CD4-positive, alpha-beta T cell treated with Interleukin-4 for 1 hour (primary cell): ENCODE data around the gene TESK2.

Experiments
- DNase-seq, 2 donors: peaks; one replicate each; pipeline ENCODE4 v3.0.0-alpha.2; 2020 to 2022

Gene TESK2

GRCh38 chr1:45331436-45332345 is 159.3 kb downstream of the TESK2 start:
- DNase-seq = no peak

DNA sequence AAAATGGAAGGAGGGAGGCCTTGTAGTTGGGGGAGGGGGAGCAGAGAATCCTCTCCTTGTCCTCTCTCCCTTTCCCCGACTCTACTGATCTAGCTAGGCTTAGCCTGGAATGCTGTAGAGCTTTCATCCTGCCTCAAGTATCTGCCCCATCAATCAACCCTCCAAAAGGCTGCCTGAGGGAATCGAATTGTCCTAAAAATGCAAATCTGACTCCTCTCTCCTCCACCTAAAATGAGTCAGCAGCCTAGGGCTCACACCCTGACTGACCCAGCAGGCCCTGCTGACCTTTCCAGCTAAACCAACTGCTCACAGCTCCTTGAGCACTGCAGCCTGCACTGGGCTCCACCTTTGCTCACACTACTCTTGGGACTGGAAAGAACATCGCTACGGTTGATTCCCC is 161.5 kb downstream of the TESK2 start:
- DNase-seq = no peak

DNA sequence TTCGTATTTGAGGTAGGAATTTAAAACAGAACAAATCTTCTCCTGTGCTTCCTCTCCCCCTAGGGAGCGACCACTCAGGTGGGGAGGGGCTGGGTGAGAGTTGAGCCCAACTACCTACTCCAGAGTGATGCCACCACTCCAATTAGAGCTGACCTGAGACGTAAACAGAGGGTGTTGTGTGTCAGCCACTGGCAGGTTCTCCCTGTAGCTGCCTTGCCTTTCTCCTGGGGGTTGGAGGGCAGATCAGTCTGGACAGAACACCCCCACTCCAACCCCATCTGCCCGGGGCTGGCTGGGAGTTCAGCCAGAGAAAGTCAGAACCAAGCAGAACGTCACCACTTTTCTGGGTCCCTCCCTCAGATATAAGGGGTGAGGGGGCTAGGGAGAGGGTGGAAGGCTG is 162.3 kb downstream of the TESK2 start:
- DNase-seq = no peak

GRCh38 chr1:45327644-45328515 is 163.1 kb downstream of the TESK2 start:
- no peak for DNase-seq

DNA sequence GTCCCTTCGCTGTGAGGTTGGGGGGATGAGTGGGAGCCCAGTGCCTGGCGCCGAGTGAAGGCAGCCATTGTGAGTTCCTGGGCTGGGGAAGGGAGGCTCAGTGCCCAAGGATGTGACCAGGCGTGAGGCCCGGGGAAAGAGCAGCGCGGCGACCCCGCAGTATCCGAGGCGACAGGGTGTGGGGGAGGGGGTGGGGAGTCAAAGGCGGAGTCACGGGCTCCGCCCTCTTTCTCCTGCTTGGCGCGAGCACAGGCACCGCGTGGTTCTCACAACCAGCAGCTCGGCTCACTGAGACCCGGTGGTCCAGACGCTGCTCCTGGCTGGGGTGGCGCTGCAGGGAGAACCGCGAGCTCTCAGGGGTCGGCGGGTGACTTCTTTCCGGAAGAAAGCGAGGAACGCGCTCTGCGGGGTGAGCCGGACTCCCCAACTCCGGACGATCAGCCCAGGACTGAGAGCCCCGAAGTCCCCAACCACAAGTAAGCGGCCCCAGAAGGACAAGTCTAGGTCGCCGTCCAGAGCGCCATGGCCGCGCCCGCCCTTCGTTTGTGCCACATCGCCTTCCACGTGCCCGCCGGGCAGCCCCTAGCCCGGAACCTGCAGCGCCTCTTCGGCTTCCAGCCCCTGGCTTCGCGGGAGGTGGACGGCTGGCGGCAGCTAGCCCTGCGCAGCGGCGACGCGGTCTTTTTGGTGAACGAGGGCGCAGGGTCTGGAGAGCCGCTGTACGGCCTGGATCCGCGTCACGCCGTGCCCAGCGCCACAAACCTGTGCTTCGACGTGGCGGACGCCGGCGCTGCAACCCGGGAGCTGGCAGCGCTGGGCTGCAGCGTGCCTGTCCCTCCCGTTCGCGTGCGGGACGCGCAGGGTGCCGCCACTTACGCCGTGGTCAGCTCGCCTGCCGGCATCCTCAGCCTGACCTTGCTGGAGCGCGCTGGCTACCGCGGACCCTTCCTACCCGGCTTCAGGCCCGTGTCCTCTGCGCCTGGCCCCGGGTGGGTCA is 164.0 kb downstream of the TESK2 start, which contains the start of gene HPDL:
HPDL (plus strand) TSS at position 269 of the 997 bp plus-strand sequence; CDS start at position 523, 254 bp downstream.
- DNase-seq = peak; percentile 52 to 56

DNA sequence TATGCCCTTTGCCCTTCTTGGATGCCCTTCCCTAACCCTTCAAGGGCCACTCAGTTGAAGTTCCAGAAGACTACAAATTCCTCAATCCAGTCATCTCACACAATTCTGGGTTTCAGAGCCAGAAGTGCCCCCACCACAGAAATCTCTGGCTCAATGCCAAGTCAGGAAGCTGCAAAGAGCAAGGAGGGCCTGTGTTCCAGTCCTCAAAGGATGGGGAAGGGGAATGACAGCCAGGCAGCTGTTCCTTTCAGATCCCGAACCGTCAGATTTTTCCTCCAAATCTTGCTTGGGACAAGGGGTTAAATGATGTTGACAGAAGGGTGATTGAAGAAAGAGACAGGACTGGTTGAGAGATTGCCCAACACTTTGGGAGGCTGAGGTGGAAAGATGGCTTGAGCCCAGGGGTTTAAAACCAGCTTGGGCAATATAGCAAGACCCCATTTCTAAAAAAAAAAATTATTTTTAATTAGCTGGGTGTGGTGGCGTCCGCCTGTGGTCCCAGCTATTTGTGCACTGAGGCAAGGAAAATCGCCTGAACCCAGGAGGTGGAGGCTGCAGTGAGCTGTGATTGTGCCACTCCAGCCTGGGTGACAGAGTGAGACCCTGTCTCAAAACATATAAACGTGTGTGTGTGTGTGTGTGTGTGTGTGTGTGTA is 165.0 kb downstream of the TESK2 start:
- DNase-seq = no peak

DNA sequence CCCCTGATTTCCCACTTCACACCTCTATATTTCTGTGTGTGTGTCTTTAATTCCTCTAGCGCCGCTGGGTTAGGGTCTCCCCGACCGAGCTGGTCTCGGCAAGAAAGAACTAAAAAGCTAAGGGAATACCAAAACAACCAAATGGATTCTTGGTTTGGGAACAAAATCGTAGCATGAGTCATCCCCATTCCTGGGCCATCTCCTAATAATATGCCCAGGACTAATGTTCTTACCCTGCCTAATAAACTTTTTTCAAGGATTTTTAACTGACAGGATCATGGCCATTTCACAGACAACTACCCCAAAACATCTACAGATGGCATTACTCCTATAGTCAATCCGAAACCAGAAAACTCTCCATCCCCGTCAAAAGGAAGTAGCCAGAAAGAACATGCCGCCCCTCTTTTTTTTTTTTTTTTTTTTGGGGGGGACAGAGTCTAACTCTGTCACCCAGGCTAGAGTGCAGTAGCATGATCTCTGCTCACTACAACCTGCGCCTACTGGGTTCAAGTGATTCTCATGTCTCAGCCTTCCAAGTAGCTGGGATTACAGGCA is 168.4 kb downstream of the TESK2 start:
- no peak for DNase-seq

DNA sequence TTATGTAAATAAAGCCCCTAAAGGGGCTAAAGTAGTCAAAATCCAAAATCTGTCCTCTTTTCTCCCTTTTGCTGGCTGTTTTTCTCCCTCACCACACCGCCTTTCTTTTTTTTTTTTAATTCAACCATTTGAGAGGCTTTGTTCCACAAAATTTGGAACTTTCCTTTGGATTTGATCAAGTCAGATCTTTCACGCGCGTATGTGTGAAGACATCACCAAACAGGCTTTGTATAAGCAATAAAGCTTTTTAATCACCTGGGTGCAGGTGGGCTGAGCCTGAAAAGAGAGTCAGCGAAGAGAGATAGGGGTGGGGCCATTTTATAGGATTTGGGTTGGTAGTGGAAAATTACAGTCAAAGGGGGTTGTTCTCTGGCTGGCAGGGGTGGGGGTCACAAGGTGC is 169.5 kb downstream of the TESK2 start:
- DNase-seq = no peak

DNA sequence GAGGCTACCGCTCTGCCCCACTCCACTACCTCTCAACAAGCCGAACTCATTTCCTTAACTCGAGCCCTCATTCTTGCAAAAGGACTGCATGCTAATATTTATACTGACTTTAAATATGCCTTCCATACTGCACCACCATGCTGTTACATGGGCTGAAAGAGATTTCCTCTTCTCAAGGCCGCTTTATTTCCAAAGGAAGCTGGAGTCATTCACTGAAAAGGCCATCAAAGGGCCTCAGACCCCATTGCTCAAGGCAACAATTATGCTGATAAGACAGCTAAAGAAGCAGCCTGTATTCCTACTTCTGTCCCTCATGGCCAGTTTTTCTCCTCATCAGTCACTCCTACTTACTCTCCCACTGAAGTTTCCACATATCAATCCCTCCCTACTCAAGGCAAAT is 171.2 kb downstream of the TESK2 start:
- no peak for DNase-seq

GRCh38 chr1:45317166-45317565 is 173.8 kb downstream of the TESK2 start:
- DNase-seq = no peak

- no peak for DNase-seq
These were observed 176.7 kb downstream of the TESK2 start for GRCh38 chr1:45314266-45314665.

DNA sequence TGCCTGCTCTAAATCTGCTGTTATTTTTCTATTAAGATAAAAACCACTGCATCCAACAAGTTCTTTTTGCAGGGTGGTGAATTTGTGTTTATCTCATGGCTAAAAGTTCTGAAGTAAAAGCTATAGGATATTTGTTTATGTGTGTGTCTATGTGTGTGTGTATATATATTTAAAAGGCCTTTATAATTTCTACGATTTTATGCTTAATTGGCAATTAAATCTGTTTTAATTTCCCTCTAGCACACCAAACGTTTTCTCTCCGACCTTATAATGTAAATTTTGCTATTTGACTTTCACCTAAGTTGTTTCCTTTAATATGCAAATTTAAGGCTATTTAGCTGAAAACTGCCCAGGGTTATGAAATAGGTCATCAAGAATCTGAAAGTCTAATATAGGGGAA is 184.1 kb downstream of the TESK2 start:
- DNase-seq = no peak

DNA sequence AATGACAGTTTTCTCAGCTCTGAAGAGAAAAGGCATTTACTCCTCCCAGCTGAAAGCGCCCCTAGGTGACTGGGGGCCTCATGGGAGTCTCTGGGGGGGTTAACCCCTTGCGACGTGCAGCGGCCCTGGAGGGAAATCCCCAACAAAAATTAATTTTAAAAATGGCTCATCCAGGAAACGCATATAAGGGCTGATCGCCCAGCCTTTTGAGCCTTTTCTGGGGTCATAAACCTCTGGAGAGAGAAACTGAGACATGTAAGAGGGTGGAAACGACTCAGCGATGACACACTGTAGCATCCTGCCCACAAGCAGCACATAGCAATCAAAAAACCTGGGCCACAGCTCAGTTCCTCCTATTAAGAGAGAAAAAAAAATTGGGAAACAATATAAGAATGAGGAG is 184.6 kb downstream of the TESK2 start:
- peak in 1 of 2 donors; percentile 7 for DNase-seq

DNA sequence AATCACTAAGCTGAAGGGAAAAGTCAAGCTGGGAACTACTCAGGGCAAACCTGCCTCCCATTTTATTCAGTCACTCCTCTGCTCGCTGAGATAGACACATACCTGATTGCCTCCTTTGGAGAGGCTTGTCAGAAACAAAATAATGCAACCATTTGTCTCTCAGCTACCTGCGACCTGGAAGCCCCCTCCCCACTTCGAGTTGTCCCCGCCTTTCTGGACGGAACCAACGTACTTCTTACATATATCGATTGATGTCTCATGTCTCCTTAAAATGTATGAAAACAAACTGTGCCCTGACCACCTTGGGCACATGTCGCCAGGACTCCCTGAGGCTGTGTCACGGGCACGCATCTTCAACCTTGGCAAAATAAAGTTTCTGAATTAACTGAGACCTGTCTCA is 185.7 kb downstream of the TESK2 start:
- no peak for DNase-seq

GRCh38 chr1:45304311-45305081 is 186.5 kb downstream of the TESK2 start:
- DNase-seq = no peak

- peak; percentile 98 to 99 for DNase-seq
These were observed 187.2 kb downstream of the TESK2 start for GRCh38 chr1:45303520-45304310.

- DNase-seq = no peak
These were observed 188.3 kb downstream of the TESK2 start for GRCh38 chr1:45302505-45303150.

DNA sequence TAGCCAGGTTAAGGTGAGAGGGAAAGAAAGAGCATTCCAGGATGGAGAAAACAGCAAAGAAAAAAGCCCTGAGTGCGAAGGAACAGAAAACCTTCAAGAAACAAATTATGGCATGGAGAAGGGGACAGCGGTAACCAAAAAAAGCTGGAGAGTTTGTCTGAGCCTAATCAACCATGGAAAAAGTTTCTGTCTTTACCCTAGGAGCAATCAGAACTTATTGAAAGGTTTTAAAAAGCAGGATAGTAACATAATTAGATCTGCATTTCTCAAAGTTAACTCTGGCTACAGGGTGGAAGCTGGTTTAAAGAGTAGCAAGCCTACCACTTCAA is 190.3 kb downstream of the TESK2 start:
- no peak for DNase-seq

DNA sequence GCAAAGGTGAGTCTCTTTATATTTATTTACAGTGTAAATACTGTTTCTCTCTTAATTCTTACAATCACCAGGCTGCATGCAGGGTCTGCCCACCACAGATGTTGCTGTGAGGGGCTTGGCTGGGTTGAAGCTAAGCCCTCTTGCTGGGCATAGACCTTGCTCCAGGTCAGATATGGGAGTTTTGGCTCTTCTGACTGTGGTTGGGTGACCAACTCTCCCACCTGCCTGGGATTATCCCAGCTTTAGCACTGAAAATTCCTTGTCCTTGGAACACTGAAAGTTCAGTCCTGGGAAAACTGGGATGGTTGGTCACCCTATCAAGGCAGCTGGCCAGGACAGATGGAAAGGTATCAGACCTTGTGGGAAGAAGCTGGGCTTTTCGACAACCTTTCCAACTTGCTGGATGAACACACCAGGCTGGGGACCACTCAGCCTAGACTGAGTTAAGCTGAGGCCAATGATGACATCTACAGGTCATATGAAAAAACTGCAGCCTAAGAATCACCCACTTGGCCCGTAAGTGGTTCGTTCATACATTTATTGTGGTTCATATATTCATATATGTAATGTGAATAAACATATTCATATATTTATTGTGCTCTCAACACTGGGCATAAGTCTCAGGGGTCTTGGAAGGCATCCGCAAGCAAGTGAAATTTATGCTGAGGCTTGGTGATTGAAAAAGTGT is 190.8 kb downstream of the TESK2 start:
- peak; percentile 58 to 74 for DNase-seq
